Smooth muscle cell (in vitro differentiated cells): Measurements from ENCODE around the gene GRAMD2A. TPM values are rescaled to one million over a fixed set of nuclear protein-coding genes. Genes with fewer than 3 reads are reported as not detected.

ENCODE experiments used
- DNase-seq: peaks from one replicate; lab custom pipeline; 2025; ENCODE audit not compliant: unreplicated experiment; lab: John Stamatoyannopoulos, UW
- H2AFZ ChIP-seq: fragments of 200-600 bp; sonication (generic); 2 replicates; pipeline ENCODE4 v1.6.0; 2016; ENCODE audit warnings: antibody characterized with exemption, low read depth, mild to moderate bottlenecking
- H3F3A ChIP-seq: fragments of 200-600 bp; sonication (generic); 2 replicates; pipeline ENCODE4 v1.6.0; 2017; ENCODE audit warnings: antibody characterized with exemption, low read depth
- H3K27ac ChIP-seq: fragments of 200-600 bp; sonication (generic); 2 replicates; pipeline ENCODE4 v1.5.1; 2016; ENCODE audit warnings: low read depth, mild to moderate bottlenecking
- H3K27me3 ChIP-seq: fragments of 200-600 bp; sonication (generic); 2 replicates; pipeline ENCODE4 v1.6.1; 2016; ENCODE audit warnings: low read depth, mild to moderate bottlenecking
- H3K36me3 ChIP-seq: fragments of 200-600 bp; sonication (generic); 2 replicates; pipeline ENCODE4 v1.5.1; 2016; ENCODE audit warnings: low read depth
- H3K4me1 ChIP-seq: fragments of 200-600 bp; sonication (generic); 2 replicates; pipeline ENCODE4 v1.5.1; 2016; ENCODE audit warnings: low read depth
- H3K4me2 ChIP-seq: fragments of 200-600 bp; sonication (generic); 2 replicates; pipeline ENCODE4 v1.6.0; 2016; ENCODE audit warnings: mild to moderate bottlenecking
- H3K4me3 ChIP-seq: fragments of 200-600 bp; sonication (generic); 2 replicates; pipeline ENCODE4 v1.5.1; 2016; ENCODE audit warnings: mild to moderate bottlenecking
- H3K79me2 ChIP-seq: fragments of 200-600 bp; sonication (generic); 2 replicates; pipeline ENCODE4 v1.6.0; 2016; ENCODE audit warnings: low read depth, mild to moderate bottlenecking
- H3K9ac ChIP-seq: fragments of 200-600 bp; sonication (generic); 2 replicates; pipeline ENCODE4 v1.6.0; 2016; ENCODE audit warnings: low read depth
- H3K9me3 ChIP-seq: fragments of 200-600 bp; sonication (generic); replicated peaks from 2 replicates; pipeline ENCODE4 v1.5.1; 2016; ENCODE audit warnings: low read depth
- H4K20me1 ChIP-seq: fragments of 200-600 bp; sonication (generic); 2 replicates; pipeline ENCODE4 v1.6.0; 2016; ENCODE audit warnings: low read depth
- CTCF ChIP-seq: fragments of 200-600 bp; sonication (generic); IDR thresholded peaks from 2 replicates; pipeline ENCODE4 v1.5.1; 2017; ENCODE audit warnings: borderline replicate concordance, mild to moderate bottlenecking, antibody characterized with exemption; ENCODE audit not compliant: insufficient read depth, poor library complexity, severe bottlenecking
- WGBS: methylation state at CpG from one replicate; pipeline ENCODE4 v1.1.7; 2016; ENCODE audit warnings: low lambda C conversion rate; 5-methylcytosine and 5-hydroxymethylcytosine counted together
- polyA plus RNA-seq: library from polyadenylated mRNA; unstranded; fragments of >200 nt; fragmentation: Nextera tagmentation; extraction: Ambion mirVana; gene quantifications from 2 replicates; pipeline ENCODE4 v1.2.1, GENCODE V29; 2016
- total RNA-seq: library from RNA; depleted of rRNA; stranded (reverse); fragments of >200 nt; gene quantifications from 2 replicates; pipeline ENCODE4 v1.2.3, GENCODE V29; 2014

GRAMD2A gene
- total and polyA plus RNA-seq, 2 experiments from 2014 or later: 0.54 to 2.1 TPM

DNA sequence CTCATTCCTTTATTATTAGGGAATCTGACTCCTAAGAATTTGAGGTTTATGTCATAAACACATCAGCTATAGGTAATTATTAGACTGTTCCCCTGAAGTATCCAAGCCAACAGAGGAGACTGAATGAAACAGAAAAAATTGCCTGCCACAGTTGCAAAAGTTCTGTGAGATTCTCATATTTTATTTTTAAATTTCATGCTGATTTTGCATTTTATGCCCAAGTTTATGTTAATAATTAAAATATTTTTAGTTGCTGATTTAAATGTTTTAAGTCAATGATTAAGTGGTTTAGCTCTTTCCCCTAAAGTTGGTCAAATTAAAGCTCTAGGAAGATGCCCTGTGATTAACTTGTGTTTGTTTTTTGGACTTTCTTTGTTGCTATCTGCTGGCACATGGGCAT, 69.2 kb downstream of the GRAMD2A start:
- no peaks in the 10 kb centered on the region for H3K36me3 ChIP-seq
- no peaks in the 10 kb centered on the region for H3K79me2 ChIP-seq
- no peaks in the 10 kb centered on the region for H4K20me1 ChIP-seq
- no peak for DNase-seq
- no peak overlapping the region for H3K4me3 ChIP-seq
- no peak overlapping the region for H3K9ac ChIP-seq
- no peak for TF ChIP-seq CTCF
- H3K9me3 ChIP-seq: no peaks in the 10 kb centered on the region
- no peak overlapping the region for H3K27ac ChIP-seq
- no peak overlapping the region for H3K4me2 ChIP-seq
- no peak overlapping the region for H2AFZ ChIP-seq
- no peaks in the 10 kb centered on the region for H3K27me3 ChIP-seq
- H3F3A ChIP-seq: no peaks in the 10 kb centered on the region
- H3K4me1 ChIP-seq: no peaks in the 10 kb centered on the region

- no peak overlapping the region for H3K4me3 ChIP-seq
- no peak overlapping the region for H3K27ac ChIP-seq
- DNase-seq: no peak
- H3F3A ChIP-seq: no peaks in the 10 kb centered on the region
- H3K4me2 ChIP-seq: no peak overlapping the region
- H3K36me3 ChIP-seq: no peaks in the 10 kb centered on the region
- no peaks in the 10 kb centered on the region for H3K9me3 ChIP-seq
- H3K4me1 ChIP-seq: no peaks in the 10 kb centered on the region
- TF ChIP-seq CTCF: no peak
- H3K27me3 ChIP-seq: no peaks in the 10 kb centered on the region
- no peaks in the 10 kb centered on the region for H4K20me1 ChIP-seq
- H3K79me2 ChIP-seq: no peaks in the 10 kb centered on the region
- no peak overlapping the region for H2AFZ ChIP-seq
- 69% methylated on average over 2 of the region's 2 CpGs for WGBS
- H3K9ac ChIP-seq: no peak overlapping the region
These were observed 69.8 kb downstream of the GRAMD2A start for GRCh38 chr15:72127724-72128322.

- Histone ChIP-seq H2AFZ (no peak overlapping the region), H3K27ac (no peak overlapping the region), H3K9ac (no peak overlapping the region), H3K36me3 (no peaks in the 10 kb centered on the region), H3F3A (no peaks in the 10 kb centered on the region), H3K4me1 (no peaks in the 10 kb centered on the region), H4K20me1 (no peaks in the 10 kb centered on the region), H3K9me3 (no peaks in the 10 kb centered on the region), H3K4me2 (no peak overlapping the region), H3K27me3 (no peaks in the 10 kb centered on the region), H3K79me2 (no peaks in the 10 kb centered on the region), H3K4me3 (no peak overlapping the region)
- DNase-seq: no peak
- TF ChIP-seq CTCF: no peak
- 68% methylated on average over 1 of the region's 1 CpG for WGBS
These were observed 73.4 kb downstream of the GRAMD2A start for GRCh38 chr15:72124218-72124617.
